H1 (cell line): ENCODE results near the gene TTC34. TPM values are rescaled to one million over a fixed set of nuclear protein-coding genes. Genes with fewer than 3 reads are reported as not detected.

Experiments
- CTCF ChIA-PET: fragments of 300-600 bp; sonication (Branson Sonifier 250); formaldehyde crosslinking; loops from one replicate; lab custom pipeline; 2021; ENCODE audit not compliant: partially characterized antibody; lab: Charles Lee
- POLR2A ChIA-PET: fragments of 300-600 bp; sonication (Branson Sonifier 250); formaldehyde crosslinking; loops from one replicate; lab custom pipeline; 2021; ENCODE audit warnings: inconsistent platforms; ENCODE audit not compliant: partially characterized antibody; lab: Charles Lee
- DNase-seq, 2 experiments: peaks; one replicate each; pipeline versions ENCODE4 v3.0.0 to v3.0.0-alpha.2; 2010 to 2022; ENCODE audit warnings: low spot score in 2 of 2, low read depth in 1 of 2, mixed read lengths in 1 of 2
- FAIRE-seq: peaks from 2 replicates; lab custom pipeline; 2011; peaks lifted over from hg19 to GRCh38; lab: Jason Lieb, UNC
- H2AFZ ChIP-seq: 2 replicates; pipeline ENCODE4 v1.8.1; 2012; ENCODE audit warnings: low read length, inconsistent platforms
- H2AK5ac ChIP-seq: 2 replicates; pipeline ENCODE4 v1.6.1; 2013; ENCODE audit warnings: low read depth, low read length
- H2BK120ac ChIP-seq: replicated peaks from 2 replicates; pipeline ENCODE3; 2013; ENCODE audit warnings: low read depth, low read length, inconsistent platforms
- H2BK12ac ChIP-seq: 2 replicates; pipeline ENCODE4 v1.6.1; 2013; ENCODE audit warnings: low read depth, low read length
- H2BK15ac ChIP-seq: 2 replicates; pipeline ENCODE4 v1.6.1; 2013; ENCODE audit warnings: low read length
- H2BK20ac ChIP-seq: 2 replicates; pipeline ENCODE4 v1.6.1; 2013; ENCODE audit warnings: low read length
- H2BK5ac ChIP-seq: 2 replicates; pipeline ENCODE4 v1.6.1; 2013; ENCODE audit warnings: low read depth, low read length
- H3K14ac ChIP-seq: 2 replicates; pipeline ENCODE4 v1.6.1; 2013; ENCODE audit warnings: inconsistent platforms; ENCODE audit not compliant: insufficient read length
- H3K18ac ChIP-seq: 2 replicates; pipeline ENCODE4 v1.6.1; 2013; ENCODE audit warnings: low read length; ENCODE audit errors: extremely low read depth
- H3K23ac ChIP-seq: 2 replicates; pipeline ENCODE4 v1.6.1; 2013; ENCODE audit warnings: inconsistent platforms; ENCODE audit not compliant: insufficient read length
- H3K23me2 ChIP-seq: 2 replicates; pipeline ENCODE4 v1.6.1; 2013; ENCODE audit warnings: low read depth, low read length
- H3K27ac ChIP-seq: 2 replicates; pipeline ENCODE4 v1.6.1; 2011; ENCODE audit warnings: low read depth, low read length, inconsistent platforms
- H3K27me3 ChIP-seq, 4 experiments: replicated peaks in 1 of 4; 1 replicate in 1 of 4; 2 replicates in 3 of 4; pipeline versions ENCODE4 v1.6.1 to v1.8.1; 2011 to 2013; ENCODE audit warnings: low read length in 3 of 4, mild to moderate bottlenecking in 3 of 4, inconsistent platforms in 2 of 4, mixed read lengths in 2 of 4, moderate library complexity in 1 of 4; ENCODE audit not compliant: control insufficient read depth in 3 of 4, insufficient read depth in 3 of 4; ENCODE audit errors: extremely low read depth in 1 of 4
- H3K36me3 ChIP-seq, 4 experiments: 2 replicates each; pipeline versions ENCODE4 v1.6.1 to v1.8.1; 2011 to 2013; ENCODE audit warnings: mild to moderate bottlenecking in 4 of 4, low read length in 3 of 4, moderate library complexity in 2 of 4, control low read depth in 1 of 4, inconsistent platforms in 1 of 4; ENCODE audit not compliant: insufficient read depth in 4 of 4, control insufficient read depth in 2 of 4
- H3K4ac ChIP-seq: replicated peaks from 2 replicates; pipeline ENCODE3; 2013; ENCODE audit warnings: low read length, low read depth, mixed read lengths, inconsistent platforms; ENCODE audit not compliant: insufficient read length
- H3K4me1 ChIP-seq, 4 experiments: replicated peaks in 1 of 4; 1 replicate in 1 of 4; 2 replicates in 3 of 4; pipeline versions ENCODE4 v1.6.1 to v1.8.1; 2011 to 2013; ENCODE audit warnings: low read length in 3 of 4, inconsistent platforms in 2 of 4, mixed read lengths in 1 of 4; ENCODE audit not compliant: insufficient read depth in 4 of 4, control insufficient read depth in 3 of 4
- H3K4me2 ChIP-seq, 2 experiments: 2 replicates each; pipeline versions ENCODE4 v1.6.1 to v1.8.1; 2011 to 2013; ENCODE audit warnings: low read depth in 2 of 2, low read length in 2 of 2, control low read depth in 1 of 2, inconsistent platforms in 1 of 2, mild to moderate bottlenecking in 1 of 2; ENCODE audit not compliant: insufficient read depth in 1 of 2
- H3K4me3 ChIP-seq, 4 experiments: fragments of 200-600, 300-600 bp in 1 of 4; sonication (generic), shearing (Covaris generic), sonication (Bioruptor Twin) in 1 of 4; 2 replicates each; pipeline versions ENCODE4 v1.5.1 to v1.8.1; 2011 to 2016; ENCODE audit warnings: low read length in 4 of 4, low read depth in 3 of 4, control low read depth in 2 of 4, inconsistent platforms in 2 of 4, mild to moderate bottlenecking in 2 of 4, mixed read lengths in 1 of 4, moderate library complexity in 1 of 4; ENCODE audit not compliant: insufficient read depth in 2 of 4; ENCODE audit errors: extremely low read depth in 1 of 4
- H3K56ac ChIP-seq: replicated peaks from 2 replicates; pipeline ENCODE3; 2013; ENCODE audit warnings: low read depth, mild to moderate bottlenecking, mixed read lengths, low read length, inconsistent platforms; ENCODE audit not compliant: insufficient read length
- H3K79me1 ChIP-seq: 2 replicates; pipeline ENCODE4 v1.6.1; 2013; ENCODE audit warnings: low read depth, low read length, control low read depth
- H3K79me2 ChIP-seq, 2 experiments: 2 replicates each; pipeline versions ENCODE4 v1.6.1 to v1.8.1; 2012 to 2013; ENCODE audit warnings: low read length in 2 of 2, mild to moderate bottlenecking in 2 of 2, inconsistent platforms in 1 of 2; ENCODE audit not compliant: insufficient read depth in 2 of 2, control insufficient read depth in 1 of 2
- H3K9ac ChIP-seq, 4 experiments: replicated peaks in 1 of 4; 1 replicate in 1 of 4; 2 replicates in 3 of 4; pipeline versions ENCODE4 v1.6.1 to v1.8.1; 2011 to 2013; ENCODE audit warnings: low read depth in 3 of 4, low read length in 3 of 4, control low read depth in 2 of 4, mild to moderate bottlenecking in 2 of 4, moderate library complexity in 2 of 4, inconsistent platforms in 1 of 4; ENCODE audit errors: extremely low read depth in 1 of 4
- H3K9me3 ChIP-seq, 2 experiments: 2 replicates each; pipeline versions ENCODE4 v1.6.1 to v1.8.1; 2012 to 2013; ENCODE audit warnings: mild to moderate bottlenecking in 2 of 2, moderate library complexity in 2 of 2, control low read depth in 1 of 2, inconsistent platforms in 1 of 2, low read depth in 1 of 2, low read length in 1 of 2, mixed read lengths in 1 of 2; ENCODE audit not compliant: insufficient read depth in 2 of 2
- H4K20me1 ChIP-seq, 2 experiments: replicated peaks in 1 of 2; 2 replicates each; pipeline versions ENCODE3 to v1.8.1; 2011 to 2013; ENCODE audit warnings: inconsistent platforms in 2 of 2, low read length in 2 of 2, mild to moderate bottlenecking in 1 of 2; ENCODE audit not compliant: insufficient read depth in 2 of 2, control insufficient read depth in 1 of 2
- H4K5ac ChIP-seq: 2 replicates; pipeline ENCODE4 v1.6.1; 2013; ENCODE audit warnings: low read length, low read depth, mixed read lengths, inconsistent platforms; ENCODE audit not compliant: insufficient read length
- H4K8ac ChIP-seq: 2 replicates; pipeline ENCODE4 v1.8.0; 2013; ENCODE audit warnings: mild to moderate bottlenecking, moderate library complexity, low read length, inconsistent platforms; ENCODE audit not compliant: insufficient read depth; ENCODE audit errors: extremely low read depth
- H4K91ac ChIP-seq: replicated peaks from 2 replicates; pipeline ENCODE3; 2013; ENCODE audit warnings: low read length, mixed read lengths, inconsistent platforms; ENCODE audit not compliant: insufficient read length
- BACH1 ChIP-seq: IDR thresholded peaks from 2 replicates; pipeline ENCODE4 v1.6.1; 2012; ENCODE audit warnings: low read length, improper control_type of control experiment
- BRCA1 ChIP-seq: IDR thresholded peaks from 2 replicates; pipeline ENCODE4 v1.6.1; 2012; ENCODE audit warnings: low read depth, low read length, improper control_type of control experiment
- CEBPB ChIP-seq: IDR thresholded peaks from 2 replicates; pipeline ENCODE4 v1.6.1; 2012; ENCODE audit warnings: low read depth, low read length
- CREB1 ChIP-seq: IDR thresholded peaks from 2 replicates; pipeline ENCODE4 v1.6.1; 2012; ENCODE audit warnings: inconsistent platforms
- GTF2F1 ChIP-seq: IDR thresholded peaks from 2 replicates; pipeline ENCODE4 v1.6.1; 2012; ENCODE audit warnings: low read depth, low read length, improper control_type of control experiment, borderline replicate concordance
- HDAC2 ChIP-seq, 2 experiments: fragments of 300-600 bp in 1 of 2; sonication (generic) in 1 of 2; IDR thresholded peaks; 2 replicates each; pipeline ENCODE4 v1.6.1; 2011 to 2012; ENCODE audit warnings: low read depth in 2 of 2, low read length in 2 of 2, mild to moderate bottlenecking in 2 of 2, moderate library complexity in 2 of 2, borderline replicate concordance in 1 of 2, inconsistent platforms in 1 of 2
- KDM5A ChIP-seq: fragments of 200-600 bp; IDR thresholded peaks from 2 replicates; pipeline ENCODE4 v1.7.1; 2012; ENCODE audit warnings: mild to moderate bottlenecking, low read length, inconsistent platforms, mixed read lengths
- SIN3A ChIP-seq, 2 experiments: IDR thresholded peaks in 1 of 2; conservative IDR thresholded peaks in 1 of 2; 2 replicates each; pipeline ENCODE4 v1.6.1; 2011 to 2012; ENCODE audit warnings: low read length in 2 of 2, improper control_type of control experiment in 1 of 2, low read depth in 1 of 2, mild to moderate bottlenecking in 1 of 2
- SP1 ChIP-seq: IDR thresholded peaks from 2 replicates; pipeline ENCODE4 v1.6.1; 2011; ENCODE audit warnings: low read depth, low read length
- SUZ12 ChIP-seq: fragments of 200-600 bp; sonication (generic); IDR thresholded peaks from 2 replicates; pipeline ENCODE4 v1.6.1; 2012; ENCODE audit warnings: mild to moderate bottlenecking, inconsistent platforms, low read length, moderate library complexity, mixed read lengths
- TAF1 ChIP-seq: IDR thresholded peaks from 2 replicates; pipeline ENCODE4 v1.6.1; 2011; ENCODE audit warnings: mild to moderate bottlenecking, low read depth, low read length
- YY1 ChIP-seq: IDR thresholded peaks from 2 replicates; pipeline ENCODE4 v1.6.1; 2011; ENCODE audit warnings: low read depth, mild to moderate bottlenecking, low read length
- WGBS, 2 experiments: shearing (Covaris generic) in 1 of 2; methylation state at CpG; one replicate each; pipeline versions ENCODE4 v1.1.6 to v1.1.7; 2013 to 2015; ENCODE audit warnings: low lambda C conversion rate in 2 of 2, mixed read lengths in 2 of 2, inconsistent platforms in 1 of 2, low coverage in 1 of 2, missing lambda C conversion rate in 1 of 2; ENCODE audit not compliant: insufficient replicate concordance in 2 of 2, insufficient coverage in 1 of 2, insufficient read length in 1 of 2; ENCODE audit errors: extremely low coverage in 1 of 2, missing lambda C conversion rate in 1 of 2; 5-methylcytosine and 5-hydroxymethylcytosine counted together
- polyA plus RNA-seq, 7 experiments: library from polyadenylated mRNA; depleted of rRNA in 3 of 7; stranded (reverse) in 5 of 7; unstranded in 2 of 7; fragments of >200 nt in 5 of 7; fragments of 200-250 nt in 2 of 7; gene quantifications; 1 replicate in 5 of 7; 2 replicates in 1 of 7; 4 replicates in 1 of 7; pipeline versions ENCODE4 v1.2.1 to v1.2.3, GENCODE V29; 2011 to 2013; ENCODE audit warnings: missing spikeins in 2 of 7, mixed read lengths in 2 of 7
- total RNA-seq: library from RNA; stranded (reverse); fragmentation: NEBNext Ultra II Directional; extraction: Animal tissue kit (Norgen Biotek cat#: 25700); gene quantifications from 2 replicates; pipeline ENCODE4 v1.2.1, GENCODE V29; 2021

Gene TTC34
- total and polyA plus RNA-seq, 2 of the 8 experiments (the other 6 are each of a cell fraction or from before 2014, with no cell fraction given): 0.23 to 0.50 TPM

DNA sequence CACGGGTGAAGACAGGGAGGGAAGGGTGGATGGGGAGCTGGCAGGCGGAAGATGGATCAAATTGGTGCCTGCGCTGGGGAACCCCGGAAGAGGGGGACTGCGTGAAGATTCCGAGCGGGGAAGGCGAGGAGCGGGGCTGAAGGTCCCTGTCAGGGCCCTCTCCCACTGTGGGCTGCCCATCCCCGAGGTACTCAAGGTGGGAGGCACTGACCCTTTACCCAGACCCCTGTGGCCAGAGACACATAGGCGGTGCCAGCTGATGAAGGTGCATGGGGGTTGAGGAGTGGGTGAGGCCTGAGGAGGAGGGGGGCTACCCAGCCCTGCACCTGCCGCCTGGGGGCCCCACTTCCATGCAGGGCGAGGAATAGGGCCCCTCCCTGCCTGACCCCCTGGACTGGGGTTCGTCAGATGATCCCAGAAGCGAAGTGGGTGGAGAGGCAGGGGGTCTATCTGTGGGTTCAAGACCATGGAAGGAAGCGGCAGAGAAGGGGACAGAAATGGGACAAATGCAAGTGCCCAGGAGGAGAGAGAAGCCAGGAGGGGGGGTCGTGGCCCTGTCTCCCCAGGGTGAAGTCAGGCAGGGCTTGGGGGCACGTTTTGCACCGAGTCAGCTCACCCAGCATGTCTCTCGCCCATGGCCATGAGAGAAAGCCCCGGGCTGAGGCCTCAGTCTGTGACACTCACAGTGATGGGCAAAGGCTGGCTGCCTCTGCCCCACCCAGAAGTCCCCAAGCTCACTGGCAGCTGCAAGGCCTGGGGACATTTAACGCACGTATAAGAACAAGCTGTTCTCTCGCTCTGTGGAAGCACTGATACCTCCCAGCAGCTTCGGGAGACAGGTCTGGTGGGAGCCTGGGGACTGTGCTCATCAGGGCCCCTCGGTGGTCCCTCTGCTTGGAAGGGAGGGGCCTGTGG, 161.6 kb downstream of the TTC34 start:
- no peak for DNase-seq
- H3K36me3 ChIP-seq: no peaks in the 10 kb centered on the region
- H3K18ac ChIP-seq: no peak overlapping the region
- H3K9ac ChIP-seq: no peak overlapping the region
- peaks cover 3 to 17% (median 14%) of the 10 kb centered on the region in 4 experiments; a peak in 6 of 7 replicates for H3K4me1 ChIP-seq
- no peak overlapping the region for H2BK12ac ChIP-seq
- H3K9me3 ChIP-seq: no peaks in the 10 kb centered on the region; a peak in 1 of 4 replicates
- H3K23ac ChIP-seq: no peak overlapping the region
- no peak overlapping the region for H2BK15ac ChIP-seq
- H4K5ac ChIP-seq: no peak overlapping the region
- no peak overlapping the region for H3K4ac ChIP-seq
- no peak overlapping the region for H3K4me3 ChIP-seq
- ChIA-PET CTCF (interaction anchor here (0.9 kb wide), 2 partner anchors 78 to 101 kb away, joined by 3 to 4 read pairs; no protein-coding TSS in a partner anchor), POLR2A (no interaction called here)
- no peaks in the 10 kb centered on the region; a peak in 1 of 4 replicates for H3K79me2 ChIP-seq
- WGBS, 2 experiments: 87% methylated on average over 24 of the region's 26 CpGs; no CpG with 5 or more reads in 1 of the 2 experiments
- H3K79me1 ChIP-seq: no peaks in the 10 kb centered on the region
- peaks cover 11% of the 10 kb centered on the region; the same call in 1 of the 2 replicates for H3K23me2 ChIP-seq
- peaks cover 0 to 7% of the 10 kb centered on the region in 2 experiments for H4K20me1 ChIP-seq
- H4K91ac ChIP-seq: no peak overlapping the region
- H2BK120ac ChIP-seq: no peak overlapping the region
- H3K4me2 ChIP-seq: no peak overlapping the region
- no peak overlapping the region for H3K56ac ChIP-seq
- no peak overlapping the region for H2BK20ac ChIP-seq
- no peak overlapping the region for H3K14ac ChIP-seq
- H2AK5ac ChIP-seq: no peak overlapping the region
- H2AFZ ChIP-seq: no peak overlapping the region
- H3K27ac ChIP-seq: no peak overlapping the region
- no peak overlapping the region; the same call in 1 of the 2 replicates for H4K8ac ChIP-seq
- peaks cover 0 to 10% (median 4%) of the 10 kb centered on the region in 4 experiments; a peak in 4 of 7 replicates for H3K27me3 ChIP-seq
- no peak overlapping the region for H2BK5ac ChIP-seq
- no peak for FAIRE-seq
- TF ChIP-seq SP1 (no peak), SUZ12 (no peak), CREB1 (no peak), YY1 (no peak), SIN3A (conservative IDR thresholded peaks at IDR 0.05 in 1 of 2, IDR thresholded peaks at IDR 0.05 in 1 of 2; ENCODE audit: low read depth in 1 of 2, low read length in 2 of 2) (no peak), CEBPB (no peak), TAF1 (no peak), BACH1 (no peak), BRCA1 (no peak), GTF2F1 (no peak), HDAC2 (IDR thresholded peaks at IDR 0.05; ENCODE audit: borderline replicate concordance in 1 of 2, low read depth in 2 of 2, low read length in 2 of 2) (no peak), KDM5A (no peak)
